ENCODE data around the gene KIF26B. TPM values are rescaled to one million over a fixed set of nuclear protein-coding genes. Genes with fewer than 3 reads are reported as not detected.

Gene KIF26B
- polyA plus RNA-seq, 4 donors = 31.8 to 38.0 (median 33.9) TPM

GRCh38 chr1:245484176-245484575 is 329.4 kb downstream of the KIF26B start:
- no peak for DNase-seq (ENCODE audit: low read depth in 4 of 4, low spot score in 3 of 4)

GRCh38 chr1:245485996-245486395 is 331.2 kb downstream of the KIF26B start:
- no peak for DNase-seq (ENCODE audit: low read depth in 4 of 4, low spot score in 3 of 4)

- DNase-seq (ENCODE audit: low read depth in 4 of 4, low spot score in 3 of 4) = no peak
These were observed 332.1 kb downstream of the KIF26B start for GRCh38 chr1:245486775-245487470.

- no peak for DNase-seq (ENCODE audit: low read depth in 4 of 4, low spot score in 3 of 4)
These were observed 333.8 kb downstream of the KIF26B start for GRCh38 chr1:245488346-245489129.

GRCh38 chr1:245489838-245490237 is 335.1 kb downstream of the KIF26B start:
- no peak for DNase-seq (ENCODE audit: low read depth in 4 of 4, low spot score in 3 of 4)

GRCh38 chr1:245493029-245493428 is 338.2 kb downstream of the KIF26B start:
- DNase-seq (ENCODE audit: low read depth in 4 of 4, low spot score in 3 of 4) = no peak

GRCh38 chr1:245495681-245496080 is 340.9 kb downstream of the KIF26B start:
- DNase-seq (ENCODE audit: low read depth in 4 of 4, low spot score in 3 of 4) = no peak

GRCh38 chr1:245500546-245500945 is 345.8 kb downstream of the KIF26B start:
- DNase-seq (ENCODE audit: low read depth in 4 of 4, low spot score in 3 of 4) = no peak

- DNase-seq (ENCODE audit: low read depth in 4 of 4, low spot score in 3 of 4) = no peak
These were observed 346.8 kb downstream of the KIF26B start for GRCh38 chr1:245501633-245502032.

GRCh38 chr1:245503548-245503947 is 348.8 kb downstream of the KIF26B start:
- DNase-seq (ENCODE audit: low read depth in 4 of 4, low spot score in 3 of 4) = no peak

GRCh38 chr1:245510144-245510543 is 355.4 kb downstream of the KIF26B start:
- no peak for DNase-seq (ENCODE audit: low read depth in 4 of 4, low spot score in 3 of 4)

GRCh38 chr1:245512181-245512888 is 357.6 kb downstream of the KIF26B start:
- no peak for DNase-seq (ENCODE audit: low read depth in 4 of 4, low spot score in 3 of 4)

GRCh38 chr1:245512980-245513578 is 358.3 kb downstream of the KIF26B start:
- no peak for DNase-seq (ENCODE audit: low read depth in 4 of 4, low spot score in 3 of 4)

GRCh38 chr1:245516284-245516759 is 361.5 kb downstream of the KIF26B start:
- no peak for DNase-seq (ENCODE audit: low read depth in 4 of 4, low spot score in 3 of 4)

GRCh38 chr1:245520611-245521010 is 365.8 kb downstream of the KIF26B start:
- DNase-seq (ENCODE audit: low read depth in 4 of 4, low spot score in 3 of 4) = no peak

GRCh38 chr1:245526141-245526540 is 371.4 kb downstream of the KIF26B start:
- no peak for DNase-seq (ENCODE audit: low read depth in 4 of 4, low spot score in 3 of 4)

- DNase-seq (ENCODE audit: low read depth in 4 of 4, low spot score in 3 of 4) = no peak
These were observed 373.5 kb downstream of the KIF26B start for GRCh38 chr1:245528258-245528635.

GRCh38 chr1:245530937-245531336 is 376.2 kb downstream of the KIF26B start:
- no peak for DNase-seq (ENCODE audit: low read depth in 4 of 4, low spot score in 3 of 4)

- no peak for DNase-seq (ENCODE audit: low read depth in 4 of 4, low spot score in 3 of 4)
These were observed 383.2 kb downstream of the KIF26B start for GRCh38 chr1:245537992-245538391.

- no peak for DNase-seq (ENCODE audit: low read depth in 4 of 4, low spot score in 3 of 4)
These were observed 383.9 kb downstream of the KIF26B start for GRCh38 chr1:245538671-245539070.

- DNase-seq (ENCODE audit: low read depth in 4 of 4, low spot score in 3 of 4) = no peak
These were observed 386.6 kb downstream of the KIF26B start for GRCh38 chr1:245541369-245541768.
